GM21737 (cell line): ENCODE data around the gene LIMK1.
A peak's percentile ranks its signal among the peaks of the same experiment; 100 is the strongest.
"Not testable (repeated sequence)": the region's sequence is repeated elsewhere in the genome, so short reads cannot be mapped to it uniquely, and the experiment has no call there.

ENCODE experiments used
- ATAC-seq: cut with Tn5 transposase; IDR thresholded peaks from one replicate; pipeline ENCODE4 v1.9.1; 2021; ENCODE audit warnings: mild to moderate bottlenecking, moderate library complexity; ENCODE audit not compliant: unreplicated experiment

The LIMK1 gene

DNA sequence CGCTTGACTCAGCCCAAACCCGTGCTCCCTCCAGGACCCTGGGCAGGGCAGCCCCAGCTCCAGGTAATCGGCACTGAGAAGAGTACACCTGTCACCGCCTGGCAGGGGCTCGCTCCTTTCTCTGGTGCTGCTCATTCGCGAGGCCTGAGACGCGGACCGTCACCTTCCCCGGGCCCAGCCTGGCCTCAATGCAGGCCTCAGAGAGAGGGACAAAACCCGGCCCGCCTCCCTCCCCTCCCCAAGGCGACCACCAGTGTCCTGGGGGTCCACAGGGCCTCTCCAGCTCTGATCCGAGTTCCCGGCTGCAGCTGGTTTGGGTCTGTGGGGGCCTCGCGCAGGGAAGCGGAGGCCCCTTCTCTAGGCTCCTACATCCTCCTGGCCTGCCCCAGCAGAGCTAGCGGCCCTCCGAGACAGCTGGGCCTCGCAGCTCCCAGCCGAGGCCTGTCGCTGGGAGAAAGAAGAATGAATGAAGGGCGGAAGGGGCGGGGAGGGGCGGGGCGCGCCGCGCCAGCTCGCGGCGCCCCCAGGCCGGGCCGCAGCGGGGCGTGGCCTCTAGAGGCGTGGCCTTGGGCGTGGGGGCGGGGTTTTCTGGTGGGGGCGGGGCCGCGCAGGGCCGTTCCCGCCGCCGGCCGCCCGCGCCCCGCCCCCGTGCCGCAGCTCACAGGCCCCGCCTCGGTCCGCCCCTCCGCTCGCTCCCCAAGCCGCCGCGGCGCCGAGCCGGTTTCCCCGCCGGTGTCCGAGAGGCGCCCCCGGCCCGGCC is at the start of gene LIMK1:
TSS of gene LIMK1 (plus strand) at position 688 of the 760 bp plus-strand sequence. CDS start 187 bp downstream, outside the sequence.
- peak; percentile 67 for ATAC-seq

- ATAC-seq, result no peak
These were observed 46.0 kb upstream of the LIMK1 start for GRCh38 chr7:74037609-74038008.

DNA sequence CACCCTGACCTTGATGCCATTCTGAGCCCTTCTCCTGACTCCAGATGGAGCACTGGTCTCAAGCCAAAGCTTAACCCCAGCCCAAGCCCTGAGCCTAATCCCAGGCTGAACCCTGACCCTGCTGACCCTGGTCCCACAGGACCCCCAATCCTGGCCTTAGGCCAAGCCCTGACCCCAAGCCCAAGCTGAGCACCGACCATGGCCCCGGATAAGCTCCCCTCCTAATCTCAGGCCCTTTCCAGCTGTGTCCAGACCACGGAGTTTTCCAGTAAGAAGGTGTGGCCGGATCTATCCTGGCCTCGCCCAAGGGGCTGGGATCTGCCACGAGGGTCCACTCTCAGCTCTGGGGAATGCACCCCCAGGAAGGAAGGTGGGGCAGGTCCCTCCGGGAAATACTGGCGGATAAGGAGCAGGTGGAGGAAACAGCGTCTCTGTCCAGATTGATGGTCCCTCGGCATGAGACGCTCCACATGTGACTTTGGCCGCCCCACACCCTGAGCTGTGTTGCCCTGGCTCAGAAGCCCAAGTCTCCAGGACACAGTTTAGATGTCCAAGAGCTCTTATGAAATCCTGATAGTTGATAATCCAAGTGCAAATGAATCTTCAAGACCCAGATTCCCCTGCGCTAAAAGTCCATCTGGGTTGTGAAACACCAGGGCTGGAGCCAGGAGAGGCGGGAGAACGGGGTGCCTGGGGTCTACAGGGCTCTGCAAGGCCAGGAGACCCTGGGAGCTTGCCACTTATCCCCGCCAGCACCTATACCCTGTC is 45.2 kb upstream of the LIMK1 start:
- ATAC-seq, result no peak

- no peak for ATAC-seq
These were observed 44.3 kb upstream of the LIMK1 start for GRCh38 chr7:74039337-74039736.

GRCh38 chr7:74040101-74040790 is 43.4 kb upstream of the LIMK1 start:
- no peak for ATAC-seq

- no peak for ATAC-seq
These were observed 42.6 kb upstream of the LIMK1 start for GRCh38 chr7:74040791-74041520.

GRCh38 chr7:74042746-74043522 is 40.7 kb upstream of the LIMK1 start:
- ATAC-seq, result no peak

GRCh38 chr7:74043523-74043951 is 40.1 kb upstream of the LIMK1 start:
- ATAC-seq, result no peak

DNA sequence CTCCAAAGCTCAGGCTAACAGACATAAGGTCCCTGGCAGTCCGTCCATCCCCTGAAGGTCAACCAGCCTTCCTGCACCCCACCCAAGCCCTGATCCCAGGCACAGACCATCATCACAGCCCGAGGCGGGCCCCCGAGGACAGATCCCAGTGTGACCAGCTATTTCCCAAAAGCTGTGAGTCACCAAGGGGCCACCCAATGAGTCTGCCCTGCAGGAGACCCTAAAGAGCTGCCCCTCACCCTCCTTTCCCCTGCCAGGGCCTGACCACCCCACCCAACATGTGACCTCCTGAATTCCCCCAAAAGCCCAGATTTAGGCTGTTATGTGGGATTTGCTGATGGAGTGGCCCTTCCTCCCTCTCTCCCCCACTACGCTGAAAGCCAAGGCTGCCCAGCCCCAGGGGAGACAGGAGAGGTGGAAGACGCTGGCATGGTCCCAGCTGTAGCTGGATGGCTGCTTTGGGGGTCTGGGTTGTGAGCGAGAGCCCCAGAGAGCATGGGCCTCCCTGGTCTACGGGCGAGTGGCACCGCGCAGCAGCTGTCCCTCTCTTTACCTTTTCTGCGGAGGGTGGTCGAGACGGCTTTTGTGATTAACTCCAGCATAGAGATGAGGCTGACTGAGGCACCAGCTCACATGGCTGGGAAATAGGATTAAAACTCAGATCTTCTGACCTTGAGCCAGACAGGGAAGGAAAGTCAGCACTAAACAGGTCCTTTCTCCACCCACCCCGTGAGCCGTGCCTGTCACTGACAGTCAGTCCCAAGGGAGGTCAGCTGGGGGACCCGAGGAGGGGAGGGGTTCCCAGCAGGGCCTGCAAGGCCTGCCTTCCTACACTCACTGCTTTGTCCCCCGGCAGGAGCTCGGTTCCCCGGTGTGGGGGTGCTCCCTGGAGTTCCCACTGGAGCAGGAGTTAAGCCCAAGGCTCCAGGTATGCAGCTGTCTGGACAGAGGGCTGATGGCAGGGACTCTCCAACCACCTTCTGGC is 38.9 kb upstream of the LIMK1 start:
- ATAC-seq, result no peak

DNA sequence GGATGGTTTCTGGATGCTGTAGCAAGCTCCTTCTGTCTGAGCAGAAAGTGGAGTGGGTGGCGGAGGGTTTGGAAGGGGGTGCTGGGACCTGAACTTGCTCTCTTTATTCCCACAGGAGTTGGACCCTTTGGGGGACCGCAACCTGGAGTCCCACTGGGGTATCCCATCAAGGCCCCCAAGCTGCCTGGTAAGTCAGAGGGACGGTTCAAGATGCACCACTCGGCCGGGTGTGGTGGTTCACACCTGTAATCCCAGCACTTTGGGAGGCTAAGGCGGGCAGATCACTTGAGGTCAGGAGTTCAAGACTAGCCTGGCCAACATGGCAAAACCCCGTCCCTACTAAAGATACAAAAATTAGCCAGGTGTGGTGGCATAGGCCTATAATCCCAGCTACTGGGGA is 37.0 kb upstream of the LIMK1 start:
- not testable (repeated sequence) for ATAC-seq

- no peak for ATAC-seq
These were observed 35.7 kb upstream of the LIMK1 start for GRCh38 chr7:74047804-74048380.

DNA sequence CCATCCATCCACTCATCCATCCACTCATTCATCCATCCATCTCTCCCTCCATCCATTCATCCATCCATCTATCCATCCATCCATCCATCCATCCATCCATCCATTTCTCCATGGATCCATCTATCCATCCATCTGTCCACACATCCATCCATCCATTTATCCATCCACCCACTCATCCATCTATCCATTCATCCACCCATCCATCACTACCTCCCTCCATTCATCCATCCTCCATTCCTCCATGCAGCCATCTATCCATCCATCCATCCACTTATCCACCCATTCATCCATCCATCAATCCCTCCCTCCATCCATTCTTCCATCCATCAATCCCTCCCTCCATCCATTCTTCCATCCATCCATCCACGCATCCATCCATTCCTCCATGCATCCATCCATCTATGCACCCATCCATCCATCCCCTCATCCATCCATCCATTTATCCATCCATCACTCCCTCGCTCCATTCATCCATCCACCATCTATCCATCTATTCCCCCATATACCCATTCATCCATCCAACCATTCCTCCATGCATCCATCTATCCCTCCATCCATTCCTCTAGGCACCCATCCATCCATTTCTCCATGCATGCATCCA is 34.5 kb upstream of the LIMK1 start:
- ATAC-seq, result no peak

DNA sequence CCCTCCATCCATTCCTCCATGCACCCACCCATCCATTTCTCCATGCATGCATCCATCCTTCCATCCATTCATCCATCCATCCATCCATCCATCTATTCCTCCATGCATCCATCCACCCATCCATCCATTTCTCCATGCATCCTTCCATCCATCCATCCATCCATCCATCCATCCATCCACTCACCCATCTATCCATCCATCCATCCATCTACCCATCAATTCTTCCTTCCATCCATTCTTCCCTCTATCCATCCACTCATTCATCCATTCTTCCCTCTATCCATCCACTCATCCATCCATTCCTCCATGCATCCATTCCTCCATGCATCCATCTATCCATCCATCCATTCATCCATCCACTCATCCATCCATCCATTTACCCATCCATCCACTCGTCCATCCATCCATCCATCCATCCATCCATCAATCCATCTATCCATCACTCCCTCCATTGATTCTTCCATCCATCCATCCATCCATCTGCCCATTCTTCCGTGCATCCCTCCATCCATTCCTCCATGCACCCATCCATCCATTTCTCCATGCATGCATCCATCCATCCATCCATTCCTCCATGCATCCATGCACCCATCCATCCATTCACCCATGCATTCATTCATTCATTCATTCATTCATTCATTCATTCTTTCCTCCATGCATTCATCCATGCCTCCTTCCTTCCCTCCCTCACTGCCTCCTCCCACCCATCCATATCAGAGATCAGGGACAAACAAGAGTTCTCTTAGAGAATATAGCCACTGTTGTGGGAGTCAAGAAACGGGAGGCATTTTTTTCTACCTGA is 33.4 kb upstream of the LIMK1 start:
- no peak for ATAC-seq

DNA sequence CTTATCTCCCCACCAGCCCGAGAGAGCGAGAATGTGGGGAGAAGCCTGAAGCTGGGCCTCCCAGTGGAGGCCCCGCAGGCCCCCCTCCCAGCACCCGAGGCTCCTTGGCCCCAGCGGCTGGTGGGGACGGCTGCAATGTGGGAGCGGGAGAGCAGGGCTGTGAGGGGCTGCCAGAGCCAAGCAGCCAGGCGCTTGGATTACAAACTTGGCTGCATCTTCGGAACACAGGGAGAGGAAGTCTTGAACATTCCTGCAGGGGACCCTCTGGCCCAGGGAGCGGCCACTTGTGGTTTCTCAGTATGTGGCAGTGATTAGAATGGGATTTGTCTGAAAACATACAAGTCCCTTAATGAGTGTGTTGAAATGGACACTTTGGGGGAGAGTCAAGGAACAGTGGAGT is 32.4 kb upstream of the LIMK1 start:
- no peak for ATAC-seq

- ATAC-seq, result no peak
These were observed 31.8 kb upstream of the LIMK1 start for GRCh38 chr7:74051629-74052410.

DNA sequence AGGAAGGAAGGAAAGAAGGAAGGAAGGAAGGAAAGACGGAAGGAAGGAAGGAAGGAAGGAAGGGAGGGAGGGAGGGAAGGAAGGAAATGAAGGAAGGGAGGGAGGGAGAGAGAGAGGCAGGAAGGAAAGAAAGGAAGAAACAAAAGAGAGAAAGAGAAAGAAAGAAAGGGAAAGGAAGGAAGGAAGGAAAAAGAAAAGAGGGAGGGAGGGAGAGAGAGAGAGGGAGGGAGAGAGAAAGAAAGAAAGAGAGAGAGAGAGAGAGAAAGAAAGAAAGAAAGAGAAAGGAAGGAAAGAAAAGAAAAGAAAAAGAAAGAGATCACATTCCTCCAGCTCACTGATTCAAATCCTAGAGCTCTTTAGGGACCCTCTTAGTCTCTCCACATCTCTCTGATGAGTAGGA is 31.0 kb upstream of the LIMK1 start:
- no peak for ATAC-seq
